Loucy (cell line): Measurements from ENCODE around the gene MYO18B.

ENCODE experiments used
- EZH2phosphoT487 ChIP-seq: fragments of 200-600 bp; IDR thresholded peaks from 2 replicates; pipeline ENCODE4 v1.6.1; 2018; ENCODE audit warnings: antibody characterized with exemption, mild to moderate bottlenecking, moderate library complexity, borderline replicate concordance
- TF ChIP-seq, protein P1 (sequence below): fragments of 200-600 bp; sonication (generic); conservative IDR thresholded peaks from 2 replicates; pipeline ENCODE4 v1.5.1; 2014; ENCODE audit warnings: mild to moderate bottlenecking, antibody characterized with exemption, low read length

DNA sequence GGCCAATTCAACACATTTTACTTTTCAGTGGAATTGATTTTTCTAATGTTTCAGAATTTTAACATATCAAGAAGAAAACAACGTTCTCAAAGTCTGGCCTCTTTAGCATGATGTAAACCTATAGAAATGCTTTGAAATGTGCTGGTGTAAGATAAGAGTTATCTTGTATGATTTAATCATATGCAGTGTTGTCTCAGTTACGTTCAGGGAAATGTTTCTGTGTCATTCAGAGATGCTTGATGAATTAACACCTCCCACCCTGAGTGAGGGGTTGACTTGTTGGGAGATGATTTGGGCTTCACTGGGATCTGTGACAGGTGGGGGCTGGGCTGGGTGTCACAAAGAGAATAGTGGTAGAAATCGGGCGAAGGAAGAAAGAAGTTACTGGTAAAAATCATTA is 15.7 kb upstream of the MYO18B start:
- TF ChIP-seq, protein P1, sequence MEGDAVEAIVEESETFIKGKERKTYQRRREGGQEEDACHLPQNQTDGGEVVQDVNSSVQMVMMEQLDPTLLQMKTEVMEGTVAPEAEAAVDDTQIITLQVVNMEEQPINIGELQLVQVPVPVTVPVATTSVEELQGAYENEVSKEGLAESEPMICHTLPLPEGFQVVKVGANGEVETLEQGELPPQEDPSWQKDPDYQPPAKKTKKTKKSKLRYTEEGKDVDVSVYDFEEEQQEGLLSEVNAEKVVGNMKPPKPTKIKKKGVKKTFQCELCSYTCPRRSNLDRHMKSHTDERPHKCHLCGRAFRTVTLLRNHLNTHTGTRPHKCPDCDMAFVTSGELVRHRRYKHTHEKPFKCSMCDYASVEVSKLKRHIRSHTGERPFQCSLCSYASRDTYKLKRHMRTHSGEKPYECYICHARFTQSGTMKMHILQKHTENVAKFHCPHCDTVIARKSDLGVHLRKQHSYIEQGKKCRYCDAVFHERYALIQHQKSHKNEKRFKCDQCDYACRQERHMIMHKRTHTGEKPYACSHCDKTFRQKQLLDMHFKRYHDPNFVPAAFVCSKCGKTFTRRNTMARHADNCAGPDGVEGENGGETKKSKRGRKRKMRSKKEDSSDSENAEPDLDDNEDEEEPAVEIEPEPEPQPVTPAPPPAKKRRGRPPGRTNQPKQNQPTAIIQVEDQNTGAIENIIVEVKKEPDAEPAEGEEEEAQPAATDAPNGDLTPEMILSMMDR, result no peak
- TF ChIP-seq EZH2phosphoT487, result no peak
